HL-60 (cell line): ENCODE results near the gene ABCC4.

ENCODE experiments used
- DNase-seq, 2 experiments: peaks; one replicate each; pipeline ENCODE4 v3.0.0-alpha.2; 2010 to 2020; ENCODE audit warnings: low read depth in 1 of 2, low spot score in 1 of 2
- H3K27ac ChIP-seq: fragments of 250-450 bp; sonication (Bioruptor Pico); replicated peaks from 2 replicates; pipeline ENCODE4 v1.5.1; 2020; ENCODE audit warnings: mild to moderate bottlenecking, moderate library complexity
- H3K27me3 ChIP-seq: fragments of 250-450 bp; sonication (Bioruptor Pico); 2 replicates; pipeline ENCODE4 v1.5.1; 2021; ENCODE audit warnings: mild to moderate bottlenecking, moderate library complexity; ENCODE audit not compliant: insufficient read depth, poor library complexity, severe bottlenecking
- H3K4me3 ChIP-seq: replicated peaks from 2 replicates; pipeline ENCODE4 v1.5.1; 2011; ENCODE audit warnings: mild to moderate bottlenecking, control low read depth, low read length; ENCODE audit not compliant: insufficient read depth
- CTCF ChIP-seq: IDR thresholded peaks from one replicate; pipeline ENCODE4 v1.5.1; 2011; ENCODE audit warnings: low read length, control low read depth, inconsistent platforms; ENCODE audit not compliant: insufficient read depth
- GABPA ChIP-seq: IDR thresholded peaks from 2 replicates; pipeline ENCODE4 v1.6.1; 2012; ENCODE audit warnings: low read depth
- POLR2AphosphoS5 ChIP-seq: IDR thresholded peaks from 2 replicates; pipeline ENCODE4 v1.6.1; 2012; ENCODE audit warnings: low read depth
- REST ChIP-seq: IDR thresholded peaks from 2 replicates; pipeline ENCODE4 v1.6.1; 2012; ENCODE audit warnings: low read depth; ENCODE audit not compliant: insufficient replicate concordance
- SPI1 ChIP-seq: IDR thresholded peaks from 2 replicates; pipeline ENCODE4 v1.6.1; 2012; ENCODE audit warnings: low read depth, mild to moderate bottlenecking, borderline replicate concordance

Gene ABCC4

GRCh38 chr13:95182570-95183265, 118.5 kb downstream of the ABCC4 start:
- Histone ChIP-seq H3K27me3 (no peaks in the 10 kb centered on the region), H3K4me3 (no peak overlapping the region), H3K27ac (no peak overlapping the region; the same call in 1 of the 2 replicates)
- DNase-seq: no peak
- no peak for TF ChIP-seq GABPA
- TF ChIP-seq POLR2AphosphoS5: no peak
- TF ChIP-seq CTCF: no peak
- no peak for TF ChIP-seq REST
- TF ChIP-seq SPI1: no peak

- Histone ChIP-seq H3K4me3 (no peak overlapping the region), H3K27me3 (no peaks in the 10 kb centered on the region), H3K27ac (no peak overlapping the region)
- TF ChIP-seq POLR2AphosphoS5 (no peak), CTCF (no peak)
- DNase-seq: no peak
Observed at GRCh38 chr13:95181586-95181985, 119.7 kb downstream of the ABCC4 start.

GRCh38 chr13:95180513-95181245, 120.6 kb downstream of the ABCC4 start:
- H3K27me3 ChIP-seq: no peaks in the 10 kb centered on the region
- TF ChIP-seq SPI1: peak; percentile 58
- TF ChIP-seq CTCF: no peak
- no peak for TF ChIP-seq REST
- no peak for DNase-seq
- no peak overlapping the region for H3K27ac ChIP-seq
- no peak overlapping the region for H3K4me3 ChIP-seq
